Gastroesophageal sphincter (tissue), 3 donors: ENCODE results near the gene SLC35F1.

Source experiments
- POLR2A ChIP-seq, 2 donors: fragments of 450-650 bp; IDR thresholded peaks; one replicate each; pipeline ENCODE4 v1.6.1; 2017; ENCODE audit warnings: antibody characterized with exemption in 2 of 2, mild to moderate bottlenecking in 2 of 2, moderate library complexity in 1 of 2
- TF ChIP-seq, protein P1 (sequence below), 4 experiments: fragments of 200-600 bp in 2 of 4; fragments of 450-650 bp in 2 of 4; sonication (generic) in 1 of 4; IDR thresholded peaks; one replicate each; pipeline ENCODE4 v1.5.1; 2017 to 2019; ENCODE audit warnings: antibody characterized with exemption in 4 of 4, mild to moderate bottlenecking in 2 of 4, moderate library complexity in 2 of 4

DNA sequence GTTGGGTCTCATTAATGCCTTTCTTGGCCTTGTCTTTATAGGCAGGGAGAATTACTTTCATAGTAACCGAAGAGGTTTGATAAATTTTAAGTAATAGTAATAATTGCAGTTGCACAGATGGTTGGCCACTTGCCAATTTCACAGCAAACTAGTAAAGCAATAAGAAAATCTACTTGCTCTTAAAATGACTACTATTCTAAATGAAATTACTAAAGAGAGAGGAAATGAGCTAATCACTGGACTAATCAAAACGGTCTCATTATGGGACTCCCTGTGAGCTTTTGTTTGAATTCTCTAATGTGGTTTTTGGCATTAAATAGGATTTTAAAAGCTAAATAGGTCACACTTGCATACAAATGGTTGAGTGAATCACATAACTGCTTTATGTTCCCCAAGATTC lies 413.6 kb downstream of the SLC35F1 start:
- TF ChIP-seq, protein P1, sequence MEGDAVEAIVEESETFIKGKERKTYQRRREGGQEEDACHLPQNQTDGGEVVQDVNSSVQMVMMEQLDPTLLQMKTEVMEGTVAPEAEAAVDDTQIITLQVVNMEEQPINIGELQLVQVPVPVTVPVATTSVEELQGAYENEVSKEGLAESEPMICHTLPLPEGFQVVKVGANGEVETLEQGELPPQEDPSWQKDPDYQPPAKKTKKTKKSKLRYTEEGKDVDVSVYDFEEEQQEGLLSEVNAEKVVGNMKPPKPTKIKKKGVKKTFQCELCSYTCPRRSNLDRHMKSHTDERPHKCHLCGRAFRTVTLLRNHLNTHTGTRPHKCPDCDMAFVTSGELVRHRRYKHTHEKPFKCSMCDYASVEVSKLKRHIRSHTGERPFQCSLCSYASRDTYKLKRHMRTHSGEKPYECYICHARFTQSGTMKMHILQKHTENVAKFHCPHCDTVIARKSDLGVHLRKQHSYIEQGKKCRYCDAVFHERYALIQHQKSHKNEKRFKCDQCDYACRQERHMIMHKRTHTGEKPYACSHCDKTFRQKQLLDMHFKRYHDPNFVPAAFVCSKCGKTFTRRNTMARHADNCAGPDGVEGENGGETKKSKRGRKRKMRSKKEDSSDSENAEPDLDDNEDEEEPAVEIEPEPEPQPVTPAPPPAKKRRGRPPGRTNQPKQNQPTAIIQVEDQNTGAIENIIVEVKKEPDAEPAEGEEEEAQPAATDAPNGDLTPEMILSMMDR (IDR thresholded peaks at IDR 0.05) = no peak
- no peak for TF ChIP-seq POLR2A (IDR thresholded peaks at IDR 0.05)
